ENCODE data around the gene MAP3K13. TPM values are rescaled to one million over a fixed set of nuclear protein-coding genes. Genes with fewer than 3 reads are reported as not detected.

MAP3K13 gene
- total RNA-seq (2016; rRNA removed; fragmentation: Illumina TruSeq; extraction: Trizol) (26.5 and 34.2 TPM in 2 replicates), polyA plus RNA-seq (2011; rRNA removed) (17.3 and 24.2 TPM in 2 replicates), polyA minus RNA-seq (2011; rRNA and poly(A)+ RNA removed; ENCODE audit: low replicate concordance) (5.4 and 22.7 TPM in 2 replicates), Bru-seq, nascent RNA (percentile 70 among the genes with signal in this experiment), BruChase-seq, experiment 1, labeled RNA remaining after a 6-hour chase (percentile 58 among the genes with signal in this experiment), BruChase-seq, experiment 2, labeled RNA remaining after a 2-hour chase (percentile 61 among the genes with signal in this experiment)
- 33.5 and 33.9 TPM in 2 replicates for total RNA-seq (2016; cell fraction: cytosol; rRNA removed; fragmentation: Illumina TruSeq; extraction: Trizol; ENCODE audit: low read depth)
- total RNA-seq (2016; cell fraction: insoluble cytoplasmic fraction; rRNA removed; fragmentation: Illumina TruSeq; extraction: Trizol), result 26.2 and 31.9 TPM in 2 replicates
- 41.7 and 52.0 TPM in 2 replicates for total RNA-seq (2016; cell fraction: membrane; rRNA removed; fragmentation: Illumina TruSeq; extraction: Trizol)
- total RNA-seq (2016; cell fraction: nucleus; rRNA removed; fragmentation: Illumina TruSeq; extraction: Trizol), result 33.1 and 33.6 TPM in 2 replicates
- 7.7 and 13.0 TPM in 2 replicates for polyA plus RNA-seq (2011; cell fraction: cytosol; rRNA removed)
- 8.4 TPM in 2 replicates for polyA plus RNA-seq (2011; cell fraction: nucleus; rRNA removed)
- 20.7 and 28.8 TPM in 2 replicates for polyA plus RNA-seq (2012)
- polyA plus RNA-seq (2016; cell fraction: cytosol; fragmentation: Illumina TruSeq; extraction: Trizol; ENCODE audit: low read depth), result 34.1 and 37.0 TPM in 2 replicates
- polyA plus RNA-seq (2016; cell fraction: insoluble cytoplasmic fraction; fragmentation: Illumina TruSeq; extraction: Trizol; ENCODE audit: low read depth), result 31.2 and 35.6 TPM in 2 replicates
- 56.8 and 60.9 TPM in 2 replicates for polyA plus RNA-seq (2016; cell fraction: membrane; fragmentation: Illumina TruSeq; extraction: Trizol; ENCODE audit: low read depth)
- polyA plus RNA-seq (2016; cell fraction: nucleus; fragmentation: Illumina TruSeq; extraction: Trizol; ENCODE audit: insufficient read depth, low read depth), result 16.2 and 16.6 TPM in 2 replicates
- 8.8 and 9.8 TPM in 2 replicates for polyA minus RNA-seq (2011; cell fraction: cytosol; rRNA and poly(A)+ RNA removed)
- polyA minus RNA-seq (2011; cell fraction: nucleus; rRNA and poly(A)+ RNA removed), result 59.9 and 62.8 TPM in 2 replicates
- long read RNA-seq, experiment 1, transcript MAP3K13-212 (3 exons, 1,681 nt), result major isoform, 32 of 42 reads
- long read RNA-seq, experiment 1, partial matches to known transcripts, result 0 of 42 reads
- long read RNA-seq, experiment 1, other reads (novel, unspliced or antisense), result 7 of 42 reads
- long read RNA-seq, experiment 2, transcript MAP3K13-207 (2 exons, 388 nt), result major isoform, 12 of 41 reads
- long read RNA-seq, experiment 2, partial matches to known transcripts, result 2 of 41 reads
- long read RNA-seq, experiment 2, other reads (novel, unspliced or antisense), result 24 of 41 reads

- CTCF ChIA-PET (ENCODE audit: low intra/inter-chr PET ratio, low total read pairs), result no interaction called here
- POLR2A ChIA-PET, result no interaction called here
These were observed at the start of gene MAP3K13 for GRCh38 chr3:185362850-185363661. TSS of gene MAP3K13 (plus strand) at chr3:185363136. CDS start at chr3:185428582, 65,446 bp downstream.

More at GRCh38 chr3:185362850-185363661, at the start of gene MAP3K13:
- Histone ChIP-seq H3K9ac (ENCODE audit: insufficient read depth, low read depth, low read length) (no peak within 1 kb of the TSS), H3K27ac (ENCODE audit: extremely low read length, insufficient read depth, low read length) (no peak within 1 kb of the TSS), H3K9me3 (ENCODE audit: low read length) (no peaks in the 10 kb centered on the region), H3K79me2 (ENCODE audit: insufficient read depth, low read length) (peaks cover 46% of the 10 kb centered on the region), H2AFZ (ENCODE audit: low read length) (no peak within 1 kb of the TSS), H3K27me3 (ENCODE audit: control insufficient read depth in 1 of 2, insufficient read depth in 2 of 2, low read length in 2 of 2) (no peaks in the 10 kb centered on the region), H3K36me3 (replicated peaks in 1 of 2; ENCODE audit: control insufficient read depth in 1 of 2, insufficient read depth in 2 of 2, low read length in 2 of 2) (no peaks in the 10 kb centered on the region; a peak in 1 of 5 replicates), H3K4me1 (ENCODE audit: insufficient read depth, low read length) (no peaks in the 10 kb centered on the region; the same call in 1 of the 2 replicates), H3K4me2 (ENCODE audit: low read depth, low read length) (peak within 1 kb of the TSS; percentile 30; the same call in 1 of the 2 replicates), H4K20me1 (ENCODE audit: insufficient read depth, low read length) (peaks cover 17% of the 10 kb centered on the region), H3K4me3 (replicated peaks in 1 of 3; ENCODE audit: insufficient read depth in 1 of 3, low read depth in 2 of 3, low read length in 3 of 3) (no peak within 1 kb of the TSS)
- FAIRE-seq (no peak), DNase-seq (ENCODE audit: low spot score) (peak; percentile 54), ATAC-seq (peak; percentile 67)
- in situ Hi-C loops (cut with HindIII; ENCODE audit: extremely low pct_ligation_motif_present, low pct_unique_long_range_greater_than_20kb) (no loop called here), intact Hi-C loops (cut with micrococcal nuclease; ENCODE audit: unreplicated experiment) (no loop called here)
- WGBS (ENCODE audit: low lambda C conversion rate), result 80% methylated on average over 17 of the region's 17 CpGs
- BruUV-seq (replicated peaks), result no TSS peak
- TF ChIP-seq ZNF441 (CRISPR knock-in tag; IDR thresholded peaks at IDR 0.05; ENCODE audit: borderline replicate concordance) (no peak), NFYB (CRISPR knock-in tag; IDR thresholded peaks at IDR 0.05) (0 out of 2 replicates have a peak, but pooled peaks have one; percentile 23)

All from HepG2 (cell line).